HG03442 (cell line): Measurements from ENCODE around the gene CPAMD8.

Source experiments
- ATAC-seq: cut with Tn5 transposase; IDR thresholded peaks from one replicate; pipeline ENCODE4 v1.9.1; 2021; ENCODE audit warnings: mild to moderate bottlenecking, moderate library complexity; ENCODE audit not compliant: unreplicated experiment

Gene CPAMD8

GRCh38 chr19:16851031-16851712, 175.4 kb downstream of the CPAMD8 start:
- no peak for ATAC-seq

- ATAC-seq: no peak
These were observed 176.5 kb downstream of the CPAMD8 start for GRCh38 chr19:16850133-16850532.

GRCh38 chr19:16849168-16849567, 177.4 kb downstream of the CPAMD8 start:
- ATAC-seq: no peak

GRCh38 chr19:16847430-16847829, 179.2 kb downstream of the CPAMD8 start:
- no peak for ATAC-seq

DNA sequence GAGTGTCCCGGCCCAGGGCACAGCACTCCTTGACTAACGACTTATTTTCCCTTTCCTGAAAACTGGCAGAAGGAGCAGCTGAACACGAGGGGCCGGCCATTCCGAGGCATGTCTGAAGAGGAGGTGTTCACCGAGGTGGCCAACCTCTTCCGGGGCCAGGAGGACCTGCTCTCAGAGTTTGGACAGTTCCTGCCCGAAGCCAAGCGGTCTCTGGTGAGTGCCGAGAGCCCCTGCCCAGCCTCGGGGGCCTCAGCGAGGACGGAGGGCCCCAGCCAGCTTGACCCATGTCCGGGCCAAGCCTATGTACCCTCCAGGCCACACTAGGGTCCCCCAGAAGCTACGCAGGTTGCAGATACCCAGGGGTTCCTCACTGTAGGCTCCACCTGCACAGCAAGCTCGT, 179.7 kb downstream of the CPAMD8 start:
- ATAC-seq: no peak
